Chondrocyte (in vitro differentiated cells): ENCODE data around the gene KICS2. TPM values are rescaled to one million over a fixed set of nuclear protein-coding genes. Genes with fewer than 3 reads are reported as not detected.

ENCODE experiments used
- DNase-seq: peaks from one replicate; pipeline ENCODE4 v3.0.0; 2021; ENCODE audit warnings: mixed read lengths, low spot score
- H3K27ac Mint-ChIP-seq: one replicate; pipeline ENCODE4 v1.8.0; 2021; ENCODE audit warnings: mild to moderate bottlenecking, moderate library complexity, mixed read lengths; ENCODE audit not compliant: unreplicated experiment
- H3K27me3 Mint-ChIP-seq: 2 replicates; pipeline ENCODE4 v1.8.0; 2021; ENCODE audit warnings: low read depth, mixed read lengths
- H3K36me3 Mint-ChIP-seq: 2 replicates; pipeline ENCODE4 v1.8.0; 2021; ENCODE audit warnings: low read depth, mixed read lengths
- H3K4me1 Mint-ChIP-seq: 2 replicates; pipeline ENCODE4 v1.8.0; 2021; ENCODE audit warnings: low read depth, mild to moderate bottlenecking, mixed read lengths
- H3K4me3 Mint-ChIP-seq: one replicate; pipeline ENCODE4 v1.8.0; 2021; ENCODE audit warnings: mild to moderate bottlenecking, moderate library complexity, mixed read lengths; ENCODE audit not compliant: unreplicated experiment
- H3K9me3 Mint-ChIP-seq: 2 replicates; pipeline ENCODE4 v1.8.0; 2021; ENCODE audit warnings: low read depth, mixed read lengths
- total RNA-seq: library from RNA; stranded (reverse); gene quantifications from 3 replicates; pipeline ENCODE4 v1.2.1, GENCODE V29; 2021
- TF ChIP-seq, protein P1 (sequence below): fragments of 200-600 bp; sonication (generic); IDR thresholded peaks from 2 replicates; pipeline ENCODE4 v1.5.0; 2021; ENCODE audit warnings: antibody characterized with exemption, mild to moderate bottlenecking, moderate library complexity

Gene KICS2
- total RNA-seq, 1 donor from 2014 or later = 3.1 TPM

- DNase-seq = no peak
- Mint-ChIP-seq H3K27me3 (no peaks in the 10 kb centered on the region), H3K4me3 (no peak overlapping the region), H3K27ac (no peak overlapping the region), H3K4me1 (no peaks in the 10 kb centered on the region), H3K36me3 (no peaks in the 10 kb centered on the region), H3K9me3 (peaks cover 5% of the 10 kb centered on the region)
- TF ChIP-seq, protein P1, sequence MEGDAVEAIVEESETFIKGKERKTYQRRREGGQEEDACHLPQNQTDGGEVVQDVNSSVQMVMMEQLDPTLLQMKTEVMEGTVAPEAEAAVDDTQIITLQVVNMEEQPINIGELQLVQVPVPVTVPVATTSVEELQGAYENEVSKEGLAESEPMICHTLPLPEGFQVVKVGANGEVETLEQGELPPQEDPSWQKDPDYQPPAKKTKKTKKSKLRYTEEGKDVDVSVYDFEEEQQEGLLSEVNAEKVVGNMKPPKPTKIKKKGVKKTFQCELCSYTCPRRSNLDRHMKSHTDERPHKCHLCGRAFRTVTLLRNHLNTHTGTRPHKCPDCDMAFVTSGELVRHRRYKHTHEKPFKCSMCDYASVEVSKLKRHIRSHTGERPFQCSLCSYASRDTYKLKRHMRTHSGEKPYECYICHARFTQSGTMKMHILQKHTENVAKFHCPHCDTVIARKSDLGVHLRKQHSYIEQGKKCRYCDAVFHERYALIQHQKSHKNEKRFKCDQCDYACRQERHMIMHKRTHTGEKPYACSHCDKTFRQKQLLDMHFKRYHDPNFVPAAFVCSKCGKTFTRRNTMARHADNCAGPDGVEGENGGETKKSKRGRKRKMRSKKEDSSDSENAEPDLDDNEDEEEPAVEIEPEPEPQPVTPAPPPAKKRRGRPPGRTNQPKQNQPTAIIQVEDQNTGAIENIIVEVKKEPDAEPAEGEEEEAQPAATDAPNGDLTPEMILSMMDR = no peak
Measured at GRCh38 chr12:64252681-64253080, 30.6 kb upstream of the KICS2 start.

DNA sequence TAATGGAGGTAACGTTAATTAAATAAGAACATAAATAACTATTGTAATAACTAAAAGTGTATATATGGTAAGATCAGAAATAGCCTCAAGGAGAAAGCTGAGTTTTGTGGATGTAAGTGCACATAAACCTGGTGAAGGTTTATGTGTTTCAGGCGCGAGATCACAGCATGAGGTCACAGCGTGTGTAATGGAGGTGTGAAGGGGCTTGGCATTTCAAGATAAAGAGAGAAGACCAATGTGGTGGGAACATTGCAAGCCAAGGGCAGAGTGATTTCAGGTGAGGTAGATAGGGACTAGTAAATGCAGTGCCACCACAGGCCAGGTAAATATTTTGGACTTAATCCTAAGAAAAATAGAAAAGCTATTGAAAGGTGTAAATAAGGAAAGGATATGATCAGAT, 21.7 kb upstream of the KICS2 start:
- H3K36me3 Mint-ChIP-seq = no peaks in the 10 kb centered on the region

DNA sequence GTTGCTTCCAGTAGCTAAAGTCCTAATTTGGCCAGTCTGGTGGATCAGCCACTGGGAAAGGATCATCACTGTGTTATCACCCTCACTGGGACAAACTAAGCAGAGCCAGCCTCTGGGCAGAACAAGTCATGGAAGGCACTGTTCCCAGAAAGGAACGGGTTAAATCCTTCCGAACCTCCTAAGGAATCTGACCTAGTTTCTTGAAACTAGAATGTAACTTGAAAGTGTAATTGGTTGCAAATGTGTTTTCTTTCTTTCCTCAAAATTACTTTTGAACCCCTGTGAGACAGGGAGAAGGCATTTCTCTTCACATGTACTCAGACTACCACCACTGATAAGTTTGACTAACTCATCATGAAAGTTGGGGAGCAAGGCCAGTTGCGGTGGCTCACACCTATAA, 18.7 kb upstream of the KICS2 start:
- Mint-ChIP-seq H3K27me3 (no peaks in the 10 kb centered on the region), H3K36me3 (no peaks in the 10 kb centered on the region)
- TF ChIP-seq, protein P1 = no peak

More for the DNA sequence above, 21.7 kb upstream of the KICS2 start:
- no peaks in the 10 kb centered on the region for H3K27me3 Mint-ChIP-seq
- peaks cover 6% of the 10 kb centered on the region for H3K9me3 Mint-ChIP-seq
- no peak overlapping the region for H3K27ac Mint-ChIP-seq
- H3K4me1 Mint-ChIP-seq = peaks cover 12% of the 10 kb centered on the region
- TF ChIP-seq, protein P1 = no peak
- no peak for DNase-seq
- H3K4me3 Mint-ChIP-seq = no peak overlapping the region

DNA sequence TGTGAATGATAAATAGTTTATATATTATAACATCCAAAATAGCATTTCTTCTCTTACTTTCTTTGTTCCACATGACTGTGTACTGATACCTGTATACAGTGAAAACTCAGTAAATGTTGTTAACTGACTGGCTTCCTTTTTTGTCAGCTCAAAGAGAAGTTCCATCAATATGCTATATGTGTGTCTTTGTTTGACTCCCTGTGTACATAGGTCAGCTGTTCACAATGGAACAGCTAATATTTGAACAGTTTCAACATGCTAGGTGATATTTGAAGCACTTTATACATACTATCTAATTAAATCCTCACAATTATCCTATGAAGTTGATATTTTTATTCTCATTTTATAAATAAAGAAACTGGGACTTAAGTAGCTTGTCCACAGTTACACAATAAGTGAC, 15.3 kb upstream of the KICS2 start:
- no peaks in the 10 kb centered on the region for H3K9me3 Mint-ChIP-seq
- no peaks in the 10 kb centered on the region for H3K36me3 Mint-ChIP-seq
- DNase-seq = no peak
- no peak overlapping the region for H3K27ac Mint-ChIP-seq
- H3K27me3 Mint-ChIP-seq = no peaks in the 10 kb centered on the region
- peaks cover 7% of the 10 kb centered on the region for H3K4me1 Mint-ChIP-seq
- H3K4me3 Mint-ChIP-seq = no peak overlapping the region
- TF ChIP-seq, protein P1 = no peak

More for the DNA sequence above, 18.7 kb upstream of the KICS2 start:
- Mint-ChIP-seq H3K4me3 (no peak overlapping the region), H3K4me1 (peaks cover 12% of the 10 kb centered on the region), H3K9me3 (no peaks in the 10 kb centered on the region), H3K27ac (no peak overlapping the region)
- no peak for DNase-seq

- no peak for DNase-seq
- TF ChIP-seq, protein P1 = peak; percentile 46
- H3K27me3 Mint-ChIP-seq = no peaks in the 10 kb centered on the region
- peaks cover 7% of the 10 kb centered on the region for H3K4me1 Mint-ChIP-seq
- no peaks in the 10 kb centered on the region for H3K9me3 Mint-ChIP-seq
- H3K27ac Mint-ChIP-seq = no peak overlapping the region
- H3K36me3 Mint-ChIP-seq = no peaks in the 10 kb centered on the region
- H3K4me3 Mint-ChIP-seq = no peak overlapping the region
Measured at GRCh38 chr12:64236549-64236948, 14.5 kb upstream of the KICS2 start.
